Airway epithelial cell (primary cell): ENCODE measurements around the gene SGCA. TPM values are rescaled to one million over a fixed set of nuclear protein-coding genes. Genes with fewer than 3 reads are reported as not detected.

Experiments
- total RNA-seq: library from RNA; depleted of rRNA; stranded (reverse); fragments of >200 nt; gene quantifications from 2 replicates; pipeline ENCODE4 v1.2.3, GENCODE V29; 2015

SGCA gene
- 0.21 TPM in 1 of 2 replicates, not detected in the other for total RNA-seq

GRCh38 chr17:50165867-50166517, at the start of gene SGCA:
Gene SGCA (plus strand): TSS chr17:50166005. CDS start chr17:50166041, 36 bp downstream.

GRCh38 chr17:50129728-50130558, 35.9 kb upstream of the SGCA start, which contains the start of gene SAMD14:
Gene SAMD14 (minus strand): TSS chr17:50130160. CDS start chr17:50124959, 5,201 bp downstream.

GRCh38 chr17:50150354-50151040, 15.3 kb upstream of the SGCA start, which contains the start of gene PPP1R9B:
Gene PPP1R9B (minus strand): TSS chr17:50150677. CDS start chr17:50150513, 164 bp downstream.

GRCh38 chr17:50201276-50201854, 35.6 kb downstream of the SGCA start, which contains the start of gene COL1A1:
Gene COL1A1 (minus strand): TSS chr17:50201631. CDS start chr17:50201513, 118 bp downstream.

Other genes with a start within 250 kb of the SGCA start
- 0.14 TPM in 1 of 2 replicates, not detected in the other for gene DLX4, start 196.8 kb upstream of the SGCA start, total RNA-seq
- 0.46 and 0.99 TPM in 2 replicates for gene DLX3, start 170.8 kb upstream of the SGCA start, total RNA-seq
- 408 and 697 TPM in 2 replicates for gene ITGA3, start 109.9 kb upstream of the SGCA start, total RNA-seq
- gene PDK2, start 70.7 kb upstream of the SGCA start, total RNA-seq: 11.5 and 14.7 TPM in 2 replicates
- 0.21 TPM in 1 of 2 replicates, not detected in the other for gene SAMD14, start 35.8 kb upstream of the SGCA start, total RNA-seq
- gene PPP1R9B, start 15.3 kb upstream of the SGCA start, total RNA-seq: 27.6 and 36.3 TPM in 2 replicates
- gene COL1A1, start 35.6 kb downstream of the SGCA start, total RNA-seq: 109 and 112 TPM in 2 replicates
- 5.6 and 7.5 TPM in 2 replicates for gene TMEM92, start 108.5 kb downstream of the SGCA start, total RNA-seq
- gene XYLT2, start 180.1 kb downstream of the SGCA start, total RNA-seq: 43.9 and 59.2 TPM in 2 replicates
- gene MRPL27, start 207.2 kb downstream of the SGCA start, total RNA-seq: 90.5 and 97.3 TPM in 2 replicates
- 4.9 and 5.6 TPM in 2 replicates for gene EME1, start 207.2 kb downstream of the SGCA start, total RNA-seq
- gene LRRC59, start 231.5 kb downstream of the SGCA start, total RNA-seq: 161 and 163 TPM in 2 replicates